ENCODE measurements around the gene CIROP.

Gene CIROP

GRCh38 chr14:23104591-23105347 lies at the start of gene CIROP:
CIROP (minus strand) TSS chr14:23104989; CDS start chr14:23104920, 69 bp downstream.
- in situ Hi-C loops (cut with MboI; ENCODE audit: low pct_unique_long_range_greater_than_20kb, low sequenced_read_pairs, unreplicated experiment), result no loop called here
- TF ChIP-seq CTCF (IDR thresholded peaks at IDR 0.05; ENCODE audit: extremely low read depth, insufficient read depth, missing control alignments), result no peak
- no peak for DNase-seq (ENCODE audit: low spot score)

- in situ Hi-C loops (cut with MboI; ENCODE audit: low pct_unique_long_range_greater_than_20kb, low sequenced_read_pairs, unreplicated experiment), result no loop called here
- no peak for DNase-seq (ENCODE audit: low spot score)
- no peak for TF ChIP-seq CTCF (IDR thresholded peaks at IDR 0.05; ENCODE audit: extremely low read depth, insufficient read depth, missing control alignments)
These were observed 49.3 kb upstream of the CIROP start for GRCh38 chr14:23153851-23154796.

- TF ChIP-seq CTCF (IDR thresholded peaks at IDR 0.05; ENCODE audit: extremely low read depth, insufficient read depth, missing control alignments), result no peak
- in situ Hi-C loops (cut with MboI; ENCODE audit: low pct_unique_long_range_greater_than_20kb, low sequenced_read_pairs, unreplicated experiment), result no loop called here
- DNase-seq (ENCODE audit: low spot score), result no peak
These were observed 46.6 kb upstream of the CIROP start for GRCh38 chr14:23151342-23151741.

- no peak for TF ChIP-seq CTCF (IDR thresholded peaks at IDR 0.05; ENCODE audit: extremely low read depth, insufficient read depth, missing control alignments)
- in situ Hi-C loops (cut with MboI; ENCODE audit: low pct_unique_long_range_greater_than_20kb, low sequenced_read_pairs, unreplicated experiment), result no loop called here
- DNase-seq (ENCODE audit: low spot score), result no peak
These were observed 45.0 kb upstream of the CIROP start for GRCh38 chr14:23149745-23150144.

- TF ChIP-seq CTCF (IDR thresholded peaks at IDR 0.05; ENCODE audit: extremely low read depth, insufficient read depth, missing control alignments), result no peak
These were observed 43.9 kb upstream of the CIROP start for GRCh38 chr14:23148591-23149249.

GRCh38 chr14:23147676-23148075 lies 42.9 kb upstream of the CIROP start:
- no peak for TF ChIP-seq CTCF (IDR thresholded peaks at IDR 0.05; ENCODE audit: extremely low read depth, insufficient read depth, missing control alignments)
- no peak for DNase-seq (ENCODE audit: low spot score)
- in situ Hi-C loops (cut with MboI; ENCODE audit: low pct_unique_long_range_greater_than_20kb, low sequenced_read_pairs, unreplicated experiment), result no loop called here

More at GRCh38 chr14:23148591-23149249, 43.9 kb upstream of the CIROP start:
- DNase-seq (ENCODE audit: low spot score), result no peak
- in situ Hi-C loops (cut with MboI; ENCODE audit: low pct_unique_long_range_greater_than_20kb, low sequenced_read_pairs, unreplicated experiment), result no loop called here

Data from GM13977 (cell line).